A673 (cell line): ENCODE data around the gene NOP16.

Experiments used
- EZH2 ChIP-seq: fragments of 200-600 bp; sonication (generic); IDR thresholded peaks from 2 replicates; pipeline ENCODE4 v1.6.1; 2017; ENCODE audit warnings: borderline replicate concordance, low read depth, mild to moderate bottlenecking, mixed read lengths, antibody characterized with exemption, low read length; ENCODE audit not compliant: poor library complexity, severe bottlenecking
- TF ChIP-seq, protein P1 (sequence below): fragments of 300-800, 200-600 bp; sonication (generic); conservative IDR thresholded peaks from 2 replicates; pipeline ENCODE4 v1.5.1; 2017; ENCODE audit warnings: low read depth, mild to moderate bottlenecking, antibody characterized with exemption, low read length, moderate library complexity, mixed read lengths

DNA sequence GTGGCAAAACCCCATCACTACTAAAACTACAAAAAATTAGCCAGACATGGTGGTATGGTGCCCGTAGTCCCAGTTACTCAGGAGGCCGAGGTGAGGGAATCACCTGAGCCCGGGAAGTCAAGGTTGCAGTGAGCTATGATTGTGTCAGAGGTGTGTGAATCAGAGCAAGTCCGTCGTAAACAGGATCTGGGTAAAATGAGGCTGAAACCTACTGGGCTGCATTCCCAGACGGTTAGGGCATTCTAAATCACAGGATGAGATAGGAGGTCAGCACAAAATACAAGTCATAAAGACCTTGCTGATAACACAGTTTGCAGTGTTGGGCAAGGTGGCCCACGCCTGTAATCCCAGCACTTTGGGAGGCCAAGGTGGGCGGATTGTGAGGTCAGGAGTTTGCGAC lies 29.9 kb upstream of the NOP16 start:
- TF ChIP-seq, protein P1, sequence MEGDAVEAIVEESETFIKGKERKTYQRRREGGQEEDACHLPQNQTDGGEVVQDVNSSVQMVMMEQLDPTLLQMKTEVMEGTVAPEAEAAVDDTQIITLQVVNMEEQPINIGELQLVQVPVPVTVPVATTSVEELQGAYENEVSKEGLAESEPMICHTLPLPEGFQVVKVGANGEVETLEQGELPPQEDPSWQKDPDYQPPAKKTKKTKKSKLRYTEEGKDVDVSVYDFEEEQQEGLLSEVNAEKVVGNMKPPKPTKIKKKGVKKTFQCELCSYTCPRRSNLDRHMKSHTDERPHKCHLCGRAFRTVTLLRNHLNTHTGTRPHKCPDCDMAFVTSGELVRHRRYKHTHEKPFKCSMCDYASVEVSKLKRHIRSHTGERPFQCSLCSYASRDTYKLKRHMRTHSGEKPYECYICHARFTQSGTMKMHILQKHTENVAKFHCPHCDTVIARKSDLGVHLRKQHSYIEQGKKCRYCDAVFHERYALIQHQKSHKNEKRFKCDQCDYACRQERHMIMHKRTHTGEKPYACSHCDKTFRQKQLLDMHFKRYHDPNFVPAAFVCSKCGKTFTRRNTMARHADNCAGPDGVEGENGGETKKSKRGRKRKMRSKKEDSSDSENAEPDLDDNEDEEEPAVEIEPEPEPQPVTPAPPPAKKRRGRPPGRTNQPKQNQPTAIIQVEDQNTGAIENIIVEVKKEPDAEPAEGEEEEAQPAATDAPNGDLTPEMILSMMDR = no peak
- no peak for TF ChIP-seq EZH2
